CD4-positive, alpha-beta T cell treated with Interleukin-21 for 1 hour (primary cell): Measurements from ENCODE around the gene MYO1D.

Experiments used
- DNase-seq: peaks from one replicate; pipeline ENCODE4 v3.0.0-alpha.2; 2020

The MYO1D gene

GRCh38 chr17:32496395-32497073 is 380.4 kb downstream of the MYO1D start:
- no peak for DNase-seq

GRCh38 chr17:32495359-32496231 is 381.3 kb downstream of the MYO1D start:
- DNase-seq: no peak

- no peak for DNase-seq
These were observed 382.1 kb downstream of the MYO1D start for GRCh38 chr17:32494621-32495358.

- no peak for DNase-seq
These were observed 382.9 kb downstream of the MYO1D start for GRCh38 chr17:32493976-32494513.

GRCh38 chr17:32493571-32493970 is 383.4 kb downstream of the MYO1D start:
- DNase-seq: no peak

GRCh38 chr17:32492648-32493289 is 384.2 kb downstream of the MYO1D start:
- no peak for DNase-seq

- no peak for DNase-seq
These were observed 384.7 kb downstream of the MYO1D start for GRCh38 chr17:32492264-32492589.

GRCh38 chr17:32491371-32492263 is 385.3 kb downstream of the MYO1D start:
- DNase-seq: no peak

- DNase-seq: no peak
These were observed 386.8 kb downstream of the MYO1D start for GRCh38 chr17:32490101-32490482.

GRCh38 chr17:32489320-32490100 is 387.4 kb downstream of the MYO1D start:
- DNase-seq: no peak

- DNase-seq: no peak
These were observed 388.2 kb downstream of the MYO1D start for GRCh38 chr17:32488604-32489180.

GRCh38 chr17:32488177-32488542 is 388.8 kb downstream of the MYO1D start:
- no peak for DNase-seq

- peak; percentile 17 for DNase-seq
These were observed 389.3 kb downstream of the MYO1D start for GRCh38 chr17:32487473-32488176.

- DNase-seq: peak; percentile 78
These were observed 390.0 kb downstream of the MYO1D start, which contains the start of gene CDK5R1 for GRCh38 chr17:32486701-32487472. Gene CDK5R1 (plus strand): TSS chr17:32486993. CDS start chr17:32487621, 628 bp downstream.

GRCh38 chr17:32486111-32486700 is 390.7 kb downstream of the MYO1D start:
- peak; percentile 73 for DNase-seq

GRCh38 chr17:32485261-32486110 is 391.4 kb downstream of the MYO1D start:
- DNase-seq: no peak

GRCh38 chr17:32484628-32485027 is 392.3 kb downstream of the MYO1D start:
- DNase-seq: no peak

GRCh38 chr17:32484041-32484461 is 392.9 kb downstream of the MYO1D start:
- no peak for DNase-seq
